Measurements from ENCODE around the gene MUSK. TPM values are rescaled to one million over a fixed set of nuclear protein-coding genes. Genes with fewer than 3 reads are reported as not detected.

Gene MUSK
- total RNA-seq, 2 donors from 2014 or later = 2.0 to 6.1 TPM

- H3K27me3 ChIP-seq = no peaks in the 10 kb centered on the region
- no peak overlapping the region for H3K4me3 ChIP-seq
- peaks cover 0 to 5% of the 10 kb centered on the region in 2 donors for H3K9me3 ChIP-seq
- H3K36me3 ChIP-seq = no peaks in the 10 kb centered on the region
- no peaks in the 10 kb centered on the region for H3K4me1 ChIP-seq
- DNase-seq (ENCODE audit: low spot score) = no peak
- TF ChIP-seq, protein P1, sequence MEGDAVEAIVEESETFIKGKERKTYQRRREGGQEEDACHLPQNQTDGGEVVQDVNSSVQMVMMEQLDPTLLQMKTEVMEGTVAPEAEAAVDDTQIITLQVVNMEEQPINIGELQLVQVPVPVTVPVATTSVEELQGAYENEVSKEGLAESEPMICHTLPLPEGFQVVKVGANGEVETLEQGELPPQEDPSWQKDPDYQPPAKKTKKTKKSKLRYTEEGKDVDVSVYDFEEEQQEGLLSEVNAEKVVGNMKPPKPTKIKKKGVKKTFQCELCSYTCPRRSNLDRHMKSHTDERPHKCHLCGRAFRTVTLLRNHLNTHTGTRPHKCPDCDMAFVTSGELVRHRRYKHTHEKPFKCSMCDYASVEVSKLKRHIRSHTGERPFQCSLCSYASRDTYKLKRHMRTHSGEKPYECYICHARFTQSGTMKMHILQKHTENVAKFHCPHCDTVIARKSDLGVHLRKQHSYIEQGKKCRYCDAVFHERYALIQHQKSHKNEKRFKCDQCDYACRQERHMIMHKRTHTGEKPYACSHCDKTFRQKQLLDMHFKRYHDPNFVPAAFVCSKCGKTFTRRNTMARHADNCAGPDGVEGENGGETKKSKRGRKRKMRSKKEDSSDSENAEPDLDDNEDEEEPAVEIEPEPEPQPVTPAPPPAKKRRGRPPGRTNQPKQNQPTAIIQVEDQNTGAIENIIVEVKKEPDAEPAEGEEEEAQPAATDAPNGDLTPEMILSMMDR (IDR thresholded peaks at IDR 0.05) = no peak
- H3K27ac ChIP-seq = no peak overlapping the region
Measured at GRCh38 chr9:110762783-110763182, 94.2 kb downstream of the MUSK start.

GRCh38 chr9:110763568-110763967 is 95.0 kb downstream of the MUSK start:
- DNase-seq (ENCODE audit: low spot score) = no peak
- no peak overlapping the region for H3K27ac ChIP-seq
- no peaks in the 10 kb centered on the region for H3K4me1 ChIP-seq
- no peaks in the 10 kb centered on the region for H3K36me3 ChIP-seq
- H3K9me3 ChIP-seq = peaks cover 0 to 5% of the 10 kb centered on the region in 2 donors
- no peaks in the 10 kb centered on the region for H3K27me3 ChIP-seq
- no peak overlapping the region for H3K4me3 ChIP-seq
- TF ChIP-seq, protein P1 (IDR thresholded peaks at IDR 0.05) = no peak

DNA sequence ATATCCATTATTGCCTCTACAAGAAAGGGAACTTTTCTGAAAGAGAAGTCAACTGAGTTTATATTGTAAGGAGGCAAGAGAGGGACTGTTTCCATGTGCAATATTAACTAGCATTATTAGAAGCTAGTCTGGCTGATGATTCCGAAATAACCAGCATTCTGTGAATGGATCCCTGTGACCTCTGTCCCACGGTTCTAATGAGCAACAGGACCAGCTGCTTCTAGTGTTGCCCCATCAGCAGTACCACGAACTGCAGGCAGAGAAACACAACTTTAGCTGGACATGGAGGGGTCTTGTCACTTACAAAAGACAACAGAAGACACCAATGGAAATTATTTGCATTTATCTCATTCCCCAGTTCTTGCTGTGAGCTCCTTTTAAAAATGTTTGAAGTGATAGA is 95.4 kb downstream of the MUSK start:
- H3K4me1 ChIP-seq = no peaks in the 10 kb centered on the region
- H3K36me3 ChIP-seq = no peaks in the 10 kb centered on the region
- TF ChIP-seq, protein P1 (IDR thresholded peaks at IDR 0.05) = no peak
- no peaks in the 10 kb centered on the region for H3K27me3 ChIP-seq
- no peak for DNase-seq (ENCODE audit: low spot score)
- peaks cover 0 to 3% of the 10 kb centered on the region in 2 donors for H3K9me3 ChIP-seq
- no peak overlapping the region for H3K4me3 ChIP-seq
- H3K27ac ChIP-seq = no peak overlapping the region

GRCh38 chr9:110765926-110766325 is 97.3 kb downstream of the MUSK start:
- no peak for DNase-seq (ENCODE audit: low spot score)
- H3K4me3 ChIP-seq = no peak overlapping the region
- H3K27ac ChIP-seq = no peak overlapping the region
- H3K9me3 ChIP-seq = no peaks in the 10 kb centered on the region
- TF ChIP-seq, protein P1 (IDR thresholded peaks at IDR 0.05) = no peak
- H3K4me1 ChIP-seq = no peaks in the 10 kb centered on the region
- no peaks in the 10 kb centered on the region for H3K27me3 ChIP-seq
- no peaks in the 10 kb centered on the region for H3K36me3 ChIP-seq

DNA sequence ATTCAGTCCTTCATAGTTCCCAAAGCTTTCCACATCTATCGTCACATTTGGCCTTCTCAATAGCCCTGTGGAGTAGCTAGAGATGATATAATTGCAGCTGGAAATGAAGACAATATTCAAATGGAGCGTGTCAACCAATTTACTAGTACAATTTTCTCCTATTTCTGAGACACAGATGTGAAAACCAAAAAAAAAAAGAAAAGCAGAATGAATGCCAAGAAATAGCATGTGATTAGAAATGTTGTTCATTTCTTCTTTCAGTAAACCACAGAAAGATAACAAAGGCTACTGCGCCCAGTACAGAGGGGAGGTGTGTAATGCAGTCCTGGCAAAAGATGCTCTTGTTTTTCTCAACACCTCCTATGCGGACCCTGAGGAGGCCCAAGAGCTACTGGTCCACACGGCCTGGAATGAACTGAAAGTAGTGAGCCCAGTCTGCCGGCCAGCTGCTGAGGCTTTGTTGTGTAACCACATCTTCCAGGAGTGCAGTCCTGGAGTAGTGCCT is 99.0 kb downstream of the MUSK start:
- H3K27me3 ChIP-seq = no peaks in the 10 kb centered on the region
- no peaks in the 10 kb centered on the region for H3K4me1 ChIP-seq
- peak overlapping the region in 1 of 2 donors; percentile 33 for H3K27ac ChIP-seq
- peak; percentile 81 for DNase-seq (ENCODE audit: low spot score)
- TF ChIP-seq, protein P1 (IDR thresholded peaks at IDR 0.05) = no peak
- H3K36me3 ChIP-seq = no peaks in the 10 kb centered on the region
- no peak overlapping the region for H3K4me3 ChIP-seq
- no peaks in the 10 kb centered on the region for H3K9me3 ChIP-seq

GRCh38 chr9:110768886-110769285 is 100.3 kb downstream of the MUSK start:
- Histone ChIP-seq H3K9me3 (no peaks in the 10 kb centered on the region), H3K36me3 (no peaks in the 10 kb centered on the region), H3K4me1 (no peaks in the 10 kb centered on the region), H3K4me3 (no peak overlapping the region), H3K27me3 (no peaks in the 10 kb centered on the region), H3K27ac (peak overlapping the region in 1 of 2 donors; percentile 33)
- TF ChIP-seq, protein P1 (IDR thresholded peaks at IDR 0.05) = no peak
- DNase-seq (ENCODE audit: low spot score) = no peak

All from right atrium auricular region (tissue), 2 donors.